NT2/D1 (cell line): ENCODE data around the gene ZDHHC4.

Source experiments
- SUZ12 ChIP-seq: IDR thresholded peaks from 2 replicates; pipeline ENCODE4 v1.6.1; 2011; ENCODE audit not compliant: insufficient read length, insufficient read depth; ENCODE audit errors: extremely low read depth
- YY1 ChIP-seq: IDR thresholded peaks from 2 replicates; pipeline ENCODE4 v1.6.1; 2011; ENCODE audit not compliant: insufficient read length, insufficient read depth
- ZNF274 ChIP-seq: IDR thresholded peaks from 2 replicates; pipeline ENCODE4 v1.6.1; 2011; ENCODE audit warnings: mild to moderate bottlenecking, low read depth, low read length

GRCh38 chr7:6631605-6632004 lies 54.4 kb downstream of the ZDHHC4 start:
- TF ChIP-seq SUZ12 (no peak), YY1 (no peak), ZNF274 (no peak)
